ENCODE data around the gene PTPRG. TPM values are rescaled to one million over a fixed set of nuclear protein-coding genes. Genes with fewer than 3 reads are reported as not detected.

The PTPRG gene
- total RNA-seq, 1 experiment from 2014 or later: 69.3 TPM

DNA sequence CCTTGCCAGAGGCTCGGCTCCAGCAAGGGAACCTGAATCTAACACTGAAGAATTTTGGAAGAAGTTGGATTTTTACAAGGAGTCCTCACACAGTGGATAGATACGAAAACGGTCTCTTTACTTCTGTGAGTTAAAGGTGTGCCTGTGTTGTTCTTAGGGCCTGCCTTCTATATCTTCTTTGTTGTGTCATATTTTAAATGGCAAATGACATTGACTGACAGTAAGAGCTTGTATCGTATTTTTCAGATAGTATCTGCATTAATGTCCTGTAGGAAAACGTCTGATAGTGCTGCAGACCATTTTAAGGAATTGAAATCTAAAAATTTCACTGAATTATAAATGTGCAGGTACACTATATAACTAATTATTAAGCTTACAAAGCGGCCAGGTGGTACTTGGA, 56.3 kb downstream of the PTPRG start:
- Mint-ChIP-seq H3K9me3 (no peaks in the 10 kb centered on the region), H3K36me3 (ENCODE audit: insufficient read depth in 1 of 3, low read depth in 3 of 3) (peaks cover 5 to 14% (median 7%) of the 10 kb centered on the region in 3 experiments; a peak in 5 of 7 replicates), H3K27me3 (ENCODE audit: low read depth) (no peaks in the 10 kb centered on the region), H3K4me1 (peaks cover 33 to 36% of the 10 kb centered on the region in 2 experiments), H3K4me3 (no peak overlapping the region), H3K27ac (peak overlapping the region in 2 of 3 experiments; percentile 9 to 16; a peak in 2 of 7 replicates)
- Histone ChIP-seq H3K27ac (ENCODE audit: insufficient read length, low read depth, low read length) (no peak overlapping the region), H4K8ac (replicated peaks; ENCODE audit: insufficient read length, low read depth, low read length) (no peak overlapping the region), H2AFZ (ENCODE audit: low read length) (no peak overlapping the region), H2BK5ac (ENCODE audit: insufficient read length, low read length) (no peak overlapping the region), H4K91ac (ENCODE audit: insufficient read length, low read depth, low read length) (no peak overlapping the region), H2BK20ac (ENCODE audit: low read depth, low read length, poor library complexity, severe bottlenecking) (no peak overlapping the region), H3K23ac (ENCODE audit: insufficient read length, low read depth, low read length) (no peak overlapping the region), H3K23me2 (ENCODE audit: insufficient read length, low read depth, low read length, poor library complexity, severe bottlenecking) (no peaks in the 10 kb centered on the region), H3K56ac (ENCODE audit: insufficient read length, low read depth, low read length) (no peak overlapping the region), H2AK5ac (ENCODE audit: insufficient read length, low read length) (no peak overlapping the region), H3K4ac (ENCODE audit: low read depth, low read length) (no peak overlapping the region), H3K9me3 (ENCODE audit: control insufficient read depth, low read depth, low read length) (no peaks in the 10 kb centered on the region), H3K79me1 (ENCODE audit: insufficient read depth, low read depth, low read length, poor library complexity, severe bottlenecking) (peaks cover 4% of the 10 kb centered on the region), H2BK15ac (ENCODE audit: low read depth, low read length) (no peak overlapping the region), H4K5ac (ENCODE audit: insufficient read length, low read depth, low read length) (no peak overlapping the region), H3K14ac (ENCODE audit: insufficient read depth, low read length) (no peak overlapping the region), H4K20me1 (ENCODE audit: control insufficient read depth, insufficient read depth, insufficient read length) (no peaks in the 10 kb centered on the region), H2BK12ac (ENCODE audit: insufficient read length, low read depth, low read length) (no peak overlapping the region), H3K9ac (ENCODE audit: extremely low read depth, insufficient read length, low read length) (no peak overlapping the region), H3K18ac (ENCODE audit: insufficient read length, low read depth, low read length) (no peak overlapping the region), H2BK120ac (ENCODE audit: low read depth, low read length, poor library complexity, severe bottlenecking) (no peak overlapping the region), H3K4me2 (ENCODE audit: insufficient read depth, insufficient read length, low read length) (no peak overlapping the region), H3K79me2 (ENCODE audit: insufficient read depth, low read length) (peaks cover 44% of the 10 kb centered on the region), H3K27me3 (ENCODE audit: insufficient read depth, low read length) (no peaks in the 10 kb centered on the region), H3K4me1 (ENCODE audit: insufficient read depth, low read length) (peaks cover 10% of the 10 kb centered on the region), H3T11ph (ENCODE audit: low read length) (no peak overlapping the region)
- DNase-seq: no peak
- TF ChIP-seq CTCF (conservative IDR thresholded peaks at IDR 0.05): no peak
- WGBS (ENCODE audit: extremely low coverage, insufficient read length, low lambda C conversion rate): no CpG with 5 or more reads among the region's 6 CpGs
